HG02885 (cell line): Measurements from ENCODE around the gene ATM.
"Not testable (repeated sequence)": the region's sequence is repeated elsewhere in the genome, so short reads cannot be mapped to it uniquely, and the experiment has no call there.

Experiments
- ATAC-seq: cut with Tn5 transposase; IDR thresholded peaks from one replicate; pipeline ENCODE4 v1.9.1; 2021; ENCODE audit warnings: mild to moderate bottlenecking; ENCODE audit not compliant: unreplicated experiment, poor library complexity

The ATM gene

GRCh38 chr11:108278546-108278945 lies 55.7 kb downstream of the ATM start:
- no peak for ATAC-seq

DNA sequence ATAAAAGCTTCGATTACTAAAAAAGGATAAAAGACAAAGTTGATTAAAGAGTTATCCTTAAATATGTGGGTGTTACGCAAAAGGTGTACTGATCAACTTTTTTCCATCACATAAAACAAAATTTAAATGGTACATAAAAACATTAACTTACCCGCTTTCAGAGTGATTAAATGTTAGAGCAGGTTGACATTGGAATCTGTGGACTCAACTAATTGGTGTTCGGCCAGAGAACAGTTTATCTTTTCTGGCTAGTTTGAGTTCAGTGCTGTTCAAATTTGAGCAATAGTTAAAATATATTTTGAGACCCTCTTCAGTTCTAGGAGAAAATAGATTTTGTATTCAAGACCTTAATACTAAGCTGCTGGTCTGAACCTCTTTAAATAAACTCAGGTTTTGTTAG lies 56.1 kb downstream of the ATM start:
- no peak for ATAC-seq

DNA sequence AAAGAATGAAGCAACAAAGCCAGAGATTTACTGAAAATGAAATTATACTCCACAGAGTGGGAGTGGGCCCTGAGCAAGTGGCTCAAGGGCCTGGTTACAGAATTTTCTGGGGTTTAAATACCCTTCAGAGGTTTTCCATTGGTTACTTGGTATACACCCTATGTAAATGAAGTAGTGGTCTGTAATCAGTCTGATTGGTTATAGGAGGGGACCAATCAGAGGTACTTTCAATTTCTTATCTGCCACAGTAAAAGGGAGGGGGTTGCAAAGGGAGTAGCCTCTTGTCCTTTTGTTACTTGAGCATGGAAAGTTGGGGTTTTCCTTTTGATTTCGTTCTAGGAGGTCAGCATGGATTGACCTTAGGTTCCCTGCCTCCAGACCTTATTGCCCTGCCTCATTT lies 63.5 kb downstream of the ATM start:
- no peak for ATAC-seq

GRCh38 chr11:108286956-108287355 lies 64.1 kb downstream of the ATM start:
- no peak for ATAC-seq

DNA sequence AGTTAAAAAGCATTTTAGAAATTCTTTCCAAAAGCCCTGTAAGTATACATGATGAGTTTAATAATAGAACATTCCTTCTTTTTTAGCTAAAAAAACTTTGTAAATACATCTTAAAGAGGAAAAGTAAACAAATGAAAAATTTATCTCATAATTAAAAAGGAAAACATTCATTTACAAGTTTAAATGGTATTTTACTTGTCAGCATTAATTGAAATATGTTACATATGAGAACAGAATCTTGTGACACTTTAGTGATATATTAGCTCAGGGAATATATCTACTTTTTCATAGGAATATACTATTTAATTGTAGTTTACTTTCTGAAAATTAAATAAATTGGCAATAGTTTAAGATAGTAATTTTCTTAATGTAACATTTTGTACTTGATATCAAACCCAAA lies 66.2 kb downstream of the ATM start:
- ATAC-seq, result not testable (repeated sequence)

GRCh38 chr11:108289699-108290098 lies 66.8 kb downstream of the ATM start:
- peak; percentile 51 for ATAC-seq

GRCh38 chr11:108293229-108293628 lies 70.4 kb downstream of the ATM start:
- no peak for ATAC-seq

DNA sequence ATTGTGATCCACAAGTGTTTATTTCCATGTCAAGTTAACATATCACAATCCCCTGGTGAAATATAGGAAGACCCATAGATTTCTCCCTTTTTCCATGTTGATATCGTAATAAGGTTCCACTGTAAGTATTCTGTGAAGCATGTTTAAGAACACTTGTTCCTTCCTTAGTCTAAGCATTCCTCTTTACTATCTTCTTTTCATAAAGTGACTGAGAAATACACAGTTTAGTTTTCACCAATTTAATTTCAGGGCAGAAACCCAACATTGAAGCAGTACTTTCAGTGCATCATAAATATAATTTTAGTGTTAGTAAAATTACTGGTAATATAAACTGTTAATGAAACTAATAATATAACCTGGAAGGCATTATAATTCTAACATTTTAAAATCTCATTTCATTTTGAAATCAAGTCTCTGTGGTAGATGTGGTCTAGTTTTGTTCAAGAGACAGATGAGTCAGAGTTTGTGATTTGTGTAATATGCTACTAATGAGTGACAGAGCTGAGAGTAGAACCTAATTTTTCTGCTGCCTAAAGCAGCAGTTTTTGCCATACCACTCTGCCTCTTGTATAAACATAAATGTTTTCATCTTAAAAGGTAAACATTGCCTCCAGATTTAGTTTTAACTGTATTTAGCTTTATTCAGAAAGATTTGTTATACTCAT lies 79.4 kb downstream of the ATM start:
- peak; percentile 80 for ATAC-seq

DNA sequence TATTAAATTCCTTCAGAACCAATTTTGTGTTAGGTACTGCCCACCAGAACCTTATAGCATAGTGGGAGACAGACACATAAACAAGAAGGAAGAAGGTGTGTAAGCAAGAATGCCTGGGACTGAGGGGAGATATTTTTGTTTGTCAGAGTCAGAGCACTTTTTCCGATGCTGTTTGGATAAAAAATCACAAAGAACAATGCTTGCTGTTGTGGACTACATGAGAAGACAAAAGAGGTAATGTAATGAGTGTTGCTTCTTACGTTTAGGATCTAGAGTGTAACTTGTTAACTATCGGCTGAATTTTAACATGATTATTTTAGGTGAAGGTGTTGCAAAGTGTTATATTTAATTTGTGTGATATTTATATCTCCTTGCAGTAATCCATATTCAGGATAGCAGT lies 84.9 kb downstream of the ATM start:
- ATAC-seq, result no peak

DNA sequence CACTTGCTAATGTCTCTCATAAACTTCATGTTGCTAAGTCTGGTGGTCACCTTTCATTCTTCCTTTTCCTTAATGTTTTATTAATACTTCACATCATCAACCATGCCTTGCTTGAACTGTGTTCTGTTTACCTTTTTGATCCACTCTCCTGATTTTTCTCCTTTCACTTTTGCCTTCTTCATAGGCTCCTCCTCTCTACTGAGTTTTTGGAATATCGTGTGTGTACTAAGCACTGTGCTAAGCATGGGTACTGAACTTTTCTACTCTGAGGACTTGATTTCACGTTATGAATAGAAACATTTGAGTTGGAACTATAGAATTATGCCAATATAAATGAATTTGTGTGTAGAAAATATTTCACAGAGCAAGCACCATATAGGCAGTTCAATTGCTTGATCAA lies 90.6 kb downstream of the ATM start:
- no peak for ATAC-seq

DNA sequence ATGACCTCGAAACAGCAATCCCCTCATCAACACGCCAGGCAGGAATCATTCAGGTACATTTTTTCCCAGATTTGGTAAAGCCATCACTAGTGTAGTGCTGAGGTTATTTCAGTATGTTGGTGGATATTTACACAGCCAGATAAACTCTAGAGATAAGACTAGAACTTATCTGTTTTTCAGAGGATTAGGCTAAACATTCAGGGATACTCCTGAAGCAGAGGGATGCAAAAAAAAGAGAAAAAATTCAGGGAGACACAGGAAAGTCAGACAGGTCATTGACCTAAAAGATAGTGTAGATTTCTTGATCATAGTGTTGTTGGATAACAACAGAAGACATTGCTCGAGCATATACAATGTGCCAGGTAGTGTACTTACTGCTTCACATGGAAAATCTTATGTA lies 93.2 kb downstream of the ATM start:
- no peak for ATAC-seq

GRCh38 chr11:108319541-108320145 lies 96.8 kb downstream of the ATM start:
- ATAC-seq, result no peak

DNA sequence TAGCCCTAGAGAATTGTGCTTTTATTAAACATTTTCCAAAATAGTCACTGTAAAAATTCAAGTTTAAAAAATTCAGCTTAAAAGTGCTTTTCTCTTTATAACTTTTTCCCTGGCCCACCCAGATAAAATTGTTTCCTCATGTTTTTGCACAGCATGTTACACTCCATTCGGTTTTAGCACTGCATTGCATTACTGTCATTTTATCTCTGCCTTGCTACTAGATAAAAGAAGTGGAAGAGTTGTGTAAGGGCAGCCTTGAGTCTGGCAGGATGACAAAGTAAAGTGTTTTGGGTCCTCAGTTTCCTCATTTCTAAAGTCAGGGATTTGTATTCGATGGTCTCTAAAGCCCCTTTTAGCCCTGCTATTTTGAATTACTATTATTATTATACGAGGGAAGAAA lies 99.8 kb downstream of the ATM start:
- no peak for ATAC-seq

DNA sequence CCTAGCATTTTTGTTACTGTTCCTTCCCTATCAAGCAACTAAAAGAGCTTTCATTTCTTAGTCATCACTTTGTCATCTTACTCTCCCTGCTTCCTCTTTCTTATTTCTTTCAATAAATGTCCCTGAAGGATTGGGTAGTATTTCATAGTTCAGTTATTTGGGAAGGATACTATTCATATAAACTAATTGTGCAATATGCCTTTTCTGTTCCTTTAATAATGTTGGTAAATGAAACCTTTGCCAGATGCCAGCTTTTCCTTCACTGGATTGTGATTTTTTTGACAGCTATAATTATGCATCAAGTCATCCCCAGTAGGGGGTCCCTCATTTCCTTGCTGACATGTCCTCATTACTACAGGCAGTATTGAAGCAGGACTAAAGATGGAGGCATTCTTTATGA lies 101.7 kb downstream of the ATM start:
- ATAC-seq, result no peak

DNA sequence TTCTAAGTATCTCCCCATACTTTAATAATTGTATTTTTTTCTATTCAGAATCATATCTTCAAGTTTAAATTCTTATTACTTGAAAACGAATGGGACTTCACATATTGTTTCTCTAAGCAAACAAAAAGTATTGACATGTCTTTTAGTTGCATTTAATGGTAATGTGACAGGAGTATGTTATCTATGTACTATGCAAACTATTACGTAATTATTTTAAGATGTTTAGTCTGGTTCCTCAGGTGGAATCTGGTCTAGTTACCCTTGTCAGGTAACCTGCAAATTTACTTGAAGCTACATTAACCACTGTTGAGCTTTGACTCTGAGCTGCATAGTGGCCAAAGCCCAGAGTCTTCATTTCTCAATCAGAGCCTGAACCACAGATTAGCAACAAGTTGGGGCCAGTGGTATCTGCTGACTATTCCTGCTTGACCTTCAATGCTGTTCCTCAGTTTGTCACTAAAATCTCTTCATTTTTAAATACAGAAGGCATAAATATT lies 110.6 kb downstream of the ATM start:
- ATAC-seq, result no peak

GRCh38 chr11:108338750-108339149 lies 115.9 kb downstream of the ATM start:
- ATAC-seq, result no peak

GRCh38 chr11:108340973-108341372 lies 118.1 kb downstream of the ATM start:
- no peak for ATAC-seq

- ATAC-seq, result no peak
Observed at GRCh38 chr11:108341654-108342053, 118.8 kb downstream of the ATM start.

DNA sequence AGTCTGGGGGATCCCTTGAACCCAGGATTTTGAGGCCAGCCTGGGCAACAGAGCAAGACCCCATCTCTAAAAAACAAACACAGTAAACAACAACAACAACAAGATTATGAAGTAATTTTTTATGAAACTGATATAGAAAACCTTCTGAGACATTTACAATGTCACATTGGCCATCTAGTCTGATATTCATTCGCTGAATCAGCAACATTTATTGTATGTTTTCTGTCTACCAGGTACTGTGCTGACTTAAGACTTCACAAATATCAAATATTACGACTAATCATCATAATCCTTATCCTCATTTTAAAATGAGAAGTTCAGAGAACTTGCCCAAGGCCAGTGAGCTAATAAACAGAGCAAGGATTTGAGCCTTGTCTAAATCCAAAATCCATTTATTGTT lies 120.8 kb downstream of the ATM start:
- no peak for ATAC-seq

DNA sequence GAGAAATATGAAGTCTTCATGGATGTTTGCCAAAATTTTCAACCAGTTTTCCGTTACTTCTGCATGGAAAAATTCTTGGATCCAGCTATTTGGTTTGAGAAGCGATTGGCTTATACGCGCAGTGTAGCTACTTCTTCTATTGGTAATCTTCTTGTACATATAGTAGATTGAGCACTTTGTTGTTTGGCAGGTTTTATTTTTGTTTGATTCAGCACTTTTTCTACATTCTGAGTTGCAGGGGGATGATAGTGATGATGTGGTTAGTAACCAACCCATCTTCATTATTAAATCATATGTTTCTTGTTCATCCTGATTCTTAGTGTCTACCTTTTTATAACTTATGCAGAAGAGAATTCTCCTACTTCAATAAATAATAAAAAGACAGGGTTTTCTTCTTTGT lies 122.9 kb downstream of the ATM start:
- ATAC-seq, result no peak

- ATAC-seq, result no peak
Observed at GRCh38 chr11:108346451-108346850, 123.6 kb downstream of the ATM start.

GRCh38 chr11:108351468-108351867 lies 128.6 kb downstream of the ATM start:
- no peak for ATAC-seq
